DND-41 (cell line): ENCODE data around the gene LGALS9C.
"Not testable (repeated sequence)": the region's sequence is repeated elsewhere in the genome, so short reads cannot be mapped to it uniquely, and the experiment has no call there.

ENCODE experiments used
- EZH2 ChIP-seq: IDR thresholded peaks from 3 replicates; pipeline ENCODE4 v1.6.1; 2012; ENCODE audit warnings: borderline replicate concordance, low read depth, mild to moderate bottlenecking, moderate library complexity, low read length, inconsistent platforms; ENCODE audit not compliant: severe bottlenecking
- TF ChIP-seq, protein P1 (sequence below): IDR thresholded peaks from 2 replicates; pipeline ENCODE4 v1.5.1; 2012; ENCODE audit warnings: borderline replicate concordance, low read length, moderate library complexity, mild to moderate bottlenecking; ENCODE audit not compliant: poor library complexity, severe bottlenecking; ENCODE audit errors: extremely low read depth

GRCh38 chr17:18473967-18474366 lies 2.6 kb upstream of the LGALS9C start:
- TF ChIP-seq, protein P1, sequence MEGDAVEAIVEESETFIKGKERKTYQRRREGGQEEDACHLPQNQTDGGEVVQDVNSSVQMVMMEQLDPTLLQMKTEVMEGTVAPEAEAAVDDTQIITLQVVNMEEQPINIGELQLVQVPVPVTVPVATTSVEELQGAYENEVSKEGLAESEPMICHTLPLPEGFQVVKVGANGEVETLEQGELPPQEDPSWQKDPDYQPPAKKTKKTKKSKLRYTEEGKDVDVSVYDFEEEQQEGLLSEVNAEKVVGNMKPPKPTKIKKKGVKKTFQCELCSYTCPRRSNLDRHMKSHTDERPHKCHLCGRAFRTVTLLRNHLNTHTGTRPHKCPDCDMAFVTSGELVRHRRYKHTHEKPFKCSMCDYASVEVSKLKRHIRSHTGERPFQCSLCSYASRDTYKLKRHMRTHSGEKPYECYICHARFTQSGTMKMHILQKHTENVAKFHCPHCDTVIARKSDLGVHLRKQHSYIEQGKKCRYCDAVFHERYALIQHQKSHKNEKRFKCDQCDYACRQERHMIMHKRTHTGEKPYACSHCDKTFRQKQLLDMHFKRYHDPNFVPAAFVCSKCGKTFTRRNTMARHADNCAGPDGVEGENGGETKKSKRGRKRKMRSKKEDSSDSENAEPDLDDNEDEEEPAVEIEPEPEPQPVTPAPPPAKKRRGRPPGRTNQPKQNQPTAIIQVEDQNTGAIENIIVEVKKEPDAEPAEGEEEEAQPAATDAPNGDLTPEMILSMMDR: not testable (repeated sequence)
- not testable (repeated sequence) for TF ChIP-seq EZH2
